A673 (cell line): ENCODE results near the gene SLC10A4. TPM values are rescaled to one million over a fixed set of nuclear protein-coding genes. Genes with fewer than 3 reads are reported as not detected.
A peak's percentile ranks its signal among the peaks of the same experiment; 100 is the strongest.

Experiments
- BruUV-seq: library from RNA; stranded (reverse); fragments of 400-500 nt; replicated peaks from 2 replicates; lab custom pipeline; 2021; lab: Mats Ljungman, UMichigan
- CTCF ChIA-PET: fragments of 300-600 bp; sonication (Branson Sonifier 250); formaldehyde crosslinking; loops from one replicate; lab custom pipeline; 2022; ENCODE audit warnings: antibody characterized with exemption; lab: Charles Lee
- POLR2A ChIA-PET: fragments of 300-600 bp; sonication (Branson Sonifier 250); formaldehyde crosslinking; loops from one replicate; lab custom pipeline; 2022; ENCODE audit warnings: antibody characterized with exemption; ENCODE audit not compliant: low non-redundant PET; lab: Charles Lee
- DNase-seq: peaks from one replicate; pipeline ENCODE4 v3.0.0-alpha.2; 2015; ENCODE audit warnings: low spot score
- H3K27ac ChIP-seq: fragments of 200-600 bp; sonication (generic); 2 replicates; pipeline ENCODE4 v1.5.1; 2016; ENCODE audit warnings: mixed run types, low read depth, mild to moderate bottlenecking, mixed read lengths, antibody characterized with exemption, low read length; ENCODE audit not compliant: poor library complexity, severe bottlenecking
- H3K27me3 ChIP-seq: fragments of 200-600 bp; sonication (generic); replicated peaks from 2 replicates; pipeline ENCODE4 v1.6.1; 2017; ENCODE audit warnings: mixed run types, low read depth, mild to moderate bottlenecking, mixed read lengths, antibody characterized with exemption, low read length; ENCODE audit not compliant: insufficient read depth, poor library complexity
- H3K36me3 ChIP-seq: fragments of 200-600 bp; sonication (generic); 2 replicates; pipeline ENCODE4 v1.6.1; 2016; ENCODE audit warnings: mixed run types, mild to moderate bottlenecking, mixed read lengths, antibody characterized with exemption, low read length; ENCODE audit not compliant: insufficient read depth, poor library complexity, severe bottlenecking
- H3K4me1 ChIP-seq: fragments of 200-600 bp; sonication (generic); 2 replicates; pipeline ENCODE4 v1.6.1; 2017; ENCODE audit warnings: mixed run types, mild to moderate bottlenecking, mixed read lengths, antibody characterized with exemption, low read length; ENCODE audit not compliant: insufficient read depth, poor library complexity, severe bottlenecking
- H3K4me3 ChIP-seq: fragments of 200-600 bp; sonication (generic); 2 replicates; pipeline ENCODE4 v1.5.1; 2016; ENCODE audit warnings: low read depth, mixed run types, mild to moderate bottlenecking, mixed read lengths, low read length; ENCODE audit not compliant: poor library complexity, severe bottlenecking
- H3K9me3 ChIP-seq: fragments of 200-600 bp; sonication (generic); 2 replicates; pipeline ENCODE4 v1.6.1; 2016; ENCODE audit warnings: mixed run types, low read depth, mild to moderate bottlenecking, mixed read lengths, antibody characterized with exemption, low read length; ENCODE audit not compliant: poor library complexity, severe bottlenecking
- EZH2 ChIP-seq: fragments of 200-600 bp; sonication (generic); IDR thresholded peaks from 2 replicates; pipeline ENCODE4 v1.6.1; 2017; ENCODE audit warnings: borderline replicate concordance, low read depth, mild to moderate bottlenecking, mixed read lengths, antibody characterized with exemption, low read length; ENCODE audit not compliant: poor library complexity, severe bottlenecking
- intact Hi-C: fragments of 100-400 bp; cut with micrococcal nuclease; formaldehyde crosslinking; loops from one replicate; pipeline ENCODE4 v1.10.0; 2022; ENCODE audit not compliant: unreplicated experiment
- total RNA-seq: library from RNA; stranded (reverse); gene quantifications from 2 replicates; pipeline ENCODE4 v1.2.3, GENCODE V29; 2021
- TF ChIP-seq, protein P1 (sequence below): fragments of 300-800, 200-600 bp; sonication (generic); conservative IDR thresholded peaks from 2 replicates; pipeline ENCODE4 v1.5.1; 2017; ENCODE audit warnings: low read depth, mild to moderate bottlenecking, antibody characterized with exemption, low read length, moderate library complexity, mixed read lengths

Gene SLC10A4
- total RNA-seq, 1 experiment from 2014 or later = 4.4 TPM

DNA sequence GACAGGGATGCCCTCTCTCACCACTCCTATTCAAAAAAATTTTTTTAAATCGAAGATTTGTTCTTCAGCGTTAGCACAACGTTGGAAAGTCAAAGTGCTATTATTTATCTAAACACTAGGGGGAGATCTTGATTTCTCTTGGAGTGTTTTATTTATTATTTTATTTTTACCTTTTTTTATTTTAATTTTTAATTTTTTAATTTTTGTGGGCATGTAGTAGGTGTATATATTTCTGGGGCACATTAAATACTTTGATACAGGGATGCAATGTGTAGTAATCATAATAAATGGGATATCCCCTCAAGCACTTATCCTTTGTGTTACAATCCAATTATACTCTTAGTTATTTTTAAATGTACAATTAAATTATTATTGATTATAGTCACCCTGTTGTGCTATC is 37.4 kb upstream of the SLC10A4 start:
- no peaks in the 10 kb centered on the region for H3K27me3 ChIP-seq
- intact Hi-C loops = loop anchor here (5.0 to 10.0 kb wide), 2 partner anchors 97 to 519 kb away; no protein-coding TSS in a partner anchor
- H3K36me3 ChIP-seq = no peaks in the 10 kb centered on the region
- H3K9me3 ChIP-seq = no peaks in the 10 kb centered on the region
- ChIA-PET POLR2A (no interaction called here), CTCF (no interaction called here)
- no TSS peak for BruUV-seq
- peaks cover 1% of the 10 kb centered on the region for H3K4me1 ChIP-seq
- DNase-seq = peak; percentile 29
- H3K4me3 ChIP-seq = no peak overlapping the region
- no peak overlapping the region for H3K27ac ChIP-seq
- TF ChIP-seq, protein P1, sequence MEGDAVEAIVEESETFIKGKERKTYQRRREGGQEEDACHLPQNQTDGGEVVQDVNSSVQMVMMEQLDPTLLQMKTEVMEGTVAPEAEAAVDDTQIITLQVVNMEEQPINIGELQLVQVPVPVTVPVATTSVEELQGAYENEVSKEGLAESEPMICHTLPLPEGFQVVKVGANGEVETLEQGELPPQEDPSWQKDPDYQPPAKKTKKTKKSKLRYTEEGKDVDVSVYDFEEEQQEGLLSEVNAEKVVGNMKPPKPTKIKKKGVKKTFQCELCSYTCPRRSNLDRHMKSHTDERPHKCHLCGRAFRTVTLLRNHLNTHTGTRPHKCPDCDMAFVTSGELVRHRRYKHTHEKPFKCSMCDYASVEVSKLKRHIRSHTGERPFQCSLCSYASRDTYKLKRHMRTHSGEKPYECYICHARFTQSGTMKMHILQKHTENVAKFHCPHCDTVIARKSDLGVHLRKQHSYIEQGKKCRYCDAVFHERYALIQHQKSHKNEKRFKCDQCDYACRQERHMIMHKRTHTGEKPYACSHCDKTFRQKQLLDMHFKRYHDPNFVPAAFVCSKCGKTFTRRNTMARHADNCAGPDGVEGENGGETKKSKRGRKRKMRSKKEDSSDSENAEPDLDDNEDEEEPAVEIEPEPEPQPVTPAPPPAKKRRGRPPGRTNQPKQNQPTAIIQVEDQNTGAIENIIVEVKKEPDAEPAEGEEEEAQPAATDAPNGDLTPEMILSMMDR = peak; percentile 55
- no peak for TF ChIP-seq EZH2

DNA sequence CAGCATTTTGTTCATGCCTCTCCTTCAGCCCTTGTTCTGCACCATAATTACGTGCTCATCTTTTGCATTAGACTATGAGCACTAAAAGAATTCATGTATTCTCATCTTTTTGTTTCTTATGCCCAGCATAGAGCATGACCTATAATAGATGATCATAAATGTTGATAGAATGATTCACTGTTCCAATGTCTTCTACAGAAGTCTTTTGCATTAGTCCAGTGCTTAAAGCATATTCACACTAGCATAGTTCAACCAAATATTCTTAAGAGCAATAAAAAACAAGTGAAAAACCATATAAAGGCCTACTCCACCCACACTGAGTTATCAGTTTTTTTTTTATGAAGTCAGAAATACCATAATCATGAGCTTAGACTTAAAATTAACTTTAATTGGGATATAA is 36.5 kb upstream of the SLC10A4 start:
- Histone ChIP-seq H3K4me1 (peaks cover 8% of the 10 kb centered on the region), H3K36me3 (no peaks in the 10 kb centered on the region), H3K27ac (no peak overlapping the region), H3K27me3 (no peaks in the 10 kb centered on the region), H3K9me3 (no peaks in the 10 kb centered on the region), H3K4me3 (no peak overlapping the region)
- BruUV-seq = no TSS peak
- ChIA-PET POLR2A (no interaction called here), CTCF (interaction anchor here (0.6 to 0.9 kb wide), 4 partner anchors 21 to 488 kb away, joined by 3 to 9 read pairs (median 4); no protein-coding TSS in a partner anchor)
- no peak for DNase-seq
- TF ChIP-seq EZH2 = no peak
- TF ChIP-seq, protein P1 = no peak
- intact Hi-C loops = loop anchor here (5.0 to 10.0 kb wide), 2 partner anchors 96 to 518 kb away; no protein-coding TSS in a partner anchor

DNA sequence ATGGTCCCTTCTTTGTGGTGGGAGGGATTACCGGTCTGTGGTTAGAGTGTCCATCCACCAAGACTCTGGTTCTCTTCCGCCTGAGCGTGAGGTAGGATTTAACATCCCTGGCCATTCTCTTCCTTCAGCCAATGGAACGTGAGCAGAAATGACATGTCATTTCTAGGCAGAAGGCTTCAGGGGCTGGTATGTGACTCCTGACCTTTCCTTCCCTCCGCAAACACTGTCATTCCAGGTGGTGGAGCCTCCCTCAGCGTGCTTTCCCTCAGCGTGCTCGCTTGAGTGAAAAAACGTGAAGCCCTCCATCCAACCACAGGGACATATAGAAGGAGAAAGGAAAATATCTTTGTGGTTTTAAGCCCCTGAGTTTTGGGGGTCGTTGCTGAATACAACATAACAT is 34.0 kb upstream of the SLC10A4 start:
- intact Hi-C loops = loop anchor here (5.0 to 10.0 kb wide), 2 partner anchors 93 to 516 kb away; no protein-coding TSS in a partner anchor
- no peaks in the 10 kb centered on the region for H3K9me3 ChIP-seq
- CTCF ChIA-PET = no interaction called here

More for the DNA sequence above, 34.0 kb upstream of the SLC10A4 start:
- POLR2A ChIA-PET = no interaction called here
- H3K36me3 ChIP-seq = no peaks in the 10 kb centered on the region
- no peaks in the 10 kb centered on the region for H3K27me3 ChIP-seq
- no peak for TF ChIP-seq EZH2
- TF ChIP-seq, protein P1 = no peak
- H3K4me3 ChIP-seq = no peak overlapping the region
- H3K27ac ChIP-seq = no peak overlapping the region
- peaks cover 8% of the 10 kb centered on the region for H3K4me1 ChIP-seq
- DNase-seq = no peak
- no TSS peak for BruUV-seq
